Esophagus squamous epithelium (tissue), 4 donors: ENCODE data around the gene PIK3R2.

Experiments used
- POLR2A ChIP-seq, 4 donors: fragments of 450-650 bp; IDR thresholded peaks; one replicate each; pipeline ENCODE4 v1.6.1; 2017; ENCODE audit warnings: antibody characterized with exemption in 4 of 4, mild to moderate bottlenecking in 4 of 4, moderate library complexity in 3 of 4
- TF ChIP-seq, protein P1 (sequence below), 6 experiments: fragments of 450-650 bp in 4 of 6; fragments of 200-600 bp in 2 of 6; sonication (generic) in 2 of 6; IDR thresholded peaks; one replicate each; pipeline ENCODE4 v1.5.1; 2016 to 2019; ENCODE audit warnings: antibody characterized with exemption in 6 of 6, mild to moderate bottlenecking in 4 of 6, moderate library complexity in 4 of 6

DNA sequence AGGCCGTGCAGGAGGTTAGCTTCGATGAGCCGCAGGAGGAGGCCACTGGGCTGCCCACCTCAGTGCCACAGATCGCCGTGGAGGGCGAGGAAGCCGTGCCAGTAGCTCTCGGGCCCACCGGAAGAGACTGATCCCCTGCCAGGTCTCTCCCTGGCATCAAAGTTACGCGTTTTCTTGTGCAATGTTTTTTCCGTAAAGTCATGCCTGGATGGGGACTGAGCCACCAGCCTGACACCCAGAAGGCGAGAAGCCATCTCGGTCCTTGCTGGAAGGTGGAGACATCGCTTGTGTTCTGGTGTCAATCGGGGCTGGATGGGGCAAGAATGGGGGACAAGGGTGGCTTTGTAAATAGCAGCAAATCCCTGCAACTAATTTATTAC, 3.4 kb upstream of the PIK3R2 start:
- no peak for TF ChIP-seq POLR2A (IDR thresholded peaks at IDR 0.05)
- TF ChIP-seq, protein P1, sequence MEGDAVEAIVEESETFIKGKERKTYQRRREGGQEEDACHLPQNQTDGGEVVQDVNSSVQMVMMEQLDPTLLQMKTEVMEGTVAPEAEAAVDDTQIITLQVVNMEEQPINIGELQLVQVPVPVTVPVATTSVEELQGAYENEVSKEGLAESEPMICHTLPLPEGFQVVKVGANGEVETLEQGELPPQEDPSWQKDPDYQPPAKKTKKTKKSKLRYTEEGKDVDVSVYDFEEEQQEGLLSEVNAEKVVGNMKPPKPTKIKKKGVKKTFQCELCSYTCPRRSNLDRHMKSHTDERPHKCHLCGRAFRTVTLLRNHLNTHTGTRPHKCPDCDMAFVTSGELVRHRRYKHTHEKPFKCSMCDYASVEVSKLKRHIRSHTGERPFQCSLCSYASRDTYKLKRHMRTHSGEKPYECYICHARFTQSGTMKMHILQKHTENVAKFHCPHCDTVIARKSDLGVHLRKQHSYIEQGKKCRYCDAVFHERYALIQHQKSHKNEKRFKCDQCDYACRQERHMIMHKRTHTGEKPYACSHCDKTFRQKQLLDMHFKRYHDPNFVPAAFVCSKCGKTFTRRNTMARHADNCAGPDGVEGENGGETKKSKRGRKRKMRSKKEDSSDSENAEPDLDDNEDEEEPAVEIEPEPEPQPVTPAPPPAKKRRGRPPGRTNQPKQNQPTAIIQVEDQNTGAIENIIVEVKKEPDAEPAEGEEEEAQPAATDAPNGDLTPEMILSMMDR (IDR thresholded peaks at IDR 0.05), result no peak
